Raji (cell line): ENCODE measurements around the gene FBLN2.

Source experiments
- POLR2A ChIP-seq: IDR thresholded peaks from 2 replicates; pipeline ENCODE4 v1.6.1; 2011; ENCODE audit warnings: low read depth, low read length, control low read depth; ENCODE audit not compliant: insufficient read depth

The FBLN2 gene

DNA sequence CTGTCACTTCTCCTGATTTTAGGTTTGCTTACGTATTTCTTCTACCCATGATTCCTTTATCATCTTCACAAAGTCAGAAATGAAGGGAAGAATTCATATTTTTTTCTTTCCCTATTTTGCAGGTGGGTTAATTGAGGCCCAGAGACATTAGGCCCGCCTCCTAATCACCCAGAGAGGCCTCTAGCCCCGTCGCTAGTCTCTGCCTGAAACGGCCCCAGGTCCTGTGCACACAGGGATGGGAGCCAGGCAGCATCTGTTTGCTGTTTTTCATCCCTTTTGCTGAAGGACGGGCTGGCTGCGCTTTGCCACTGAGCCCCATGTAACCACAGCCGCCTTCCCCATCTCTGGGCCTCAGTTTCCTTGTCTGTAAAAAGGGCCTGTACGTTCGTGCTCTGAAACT, 135.9 kb downstream of the FBLN2 start:
- no peak for TF ChIP-seq POLR2A

DNA sequence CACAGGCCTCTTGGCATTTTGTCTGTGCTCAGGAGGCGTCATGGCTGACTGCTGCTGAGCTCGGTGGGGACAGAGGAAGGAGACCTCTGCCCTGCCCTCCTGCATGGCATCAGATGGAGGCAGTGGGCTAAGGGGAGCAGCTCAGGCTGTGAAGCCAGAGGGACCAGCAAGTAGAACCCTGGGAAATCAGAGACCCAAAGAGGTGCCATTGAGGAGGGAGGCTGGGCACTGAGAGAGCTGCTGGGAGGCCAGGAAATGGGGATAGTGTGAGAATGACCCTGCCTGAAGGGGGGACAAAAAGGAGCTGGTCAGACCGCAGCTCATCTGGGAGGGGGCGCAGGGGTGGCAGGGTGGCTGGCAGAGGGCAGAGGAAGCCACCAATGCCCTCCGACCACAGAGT, 136.8 kb downstream of the FBLN2 start:
- TF ChIP-seq POLR2A, result no peak

DNA sequence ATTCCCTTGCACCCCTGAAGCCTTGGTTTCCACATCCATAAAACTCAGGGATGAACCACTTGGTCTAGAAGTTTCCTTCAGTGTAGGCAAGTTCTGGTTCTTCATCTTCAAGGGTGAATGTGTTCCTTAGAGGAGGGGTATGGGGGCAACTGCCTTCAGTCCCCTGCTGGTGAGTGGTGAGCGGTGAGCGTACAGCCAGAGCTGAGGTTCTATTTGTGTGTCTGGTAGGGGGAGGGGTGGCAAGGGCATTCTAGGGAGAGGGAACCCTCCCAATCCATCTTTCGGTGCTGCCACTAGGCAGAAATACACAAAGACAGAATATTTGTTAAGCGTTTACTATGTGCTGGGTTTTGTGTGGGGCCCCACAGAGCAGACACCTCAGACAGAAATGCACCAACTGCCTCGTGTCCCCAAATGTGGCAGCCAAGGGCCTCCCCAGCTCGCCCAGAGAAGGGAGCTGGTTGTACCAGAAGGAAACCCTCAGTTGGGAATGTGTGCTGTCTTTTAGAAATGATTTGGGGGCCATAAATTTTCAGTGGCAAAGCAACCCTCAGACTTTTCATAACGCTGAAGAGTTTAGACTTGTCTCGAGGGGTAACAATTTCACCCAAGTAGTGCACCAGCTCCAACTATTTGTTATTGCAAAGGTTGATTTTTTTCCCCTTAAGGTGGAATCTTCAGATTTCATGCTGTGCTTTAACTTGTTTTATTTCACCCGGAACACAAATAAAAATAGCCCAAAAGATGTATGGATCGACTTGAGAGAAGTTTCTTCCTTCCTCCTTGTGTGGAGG, 137.6 kb downstream of the FBLN2 start:
- no peak for TF ChIP-seq POLR2A

DNA sequence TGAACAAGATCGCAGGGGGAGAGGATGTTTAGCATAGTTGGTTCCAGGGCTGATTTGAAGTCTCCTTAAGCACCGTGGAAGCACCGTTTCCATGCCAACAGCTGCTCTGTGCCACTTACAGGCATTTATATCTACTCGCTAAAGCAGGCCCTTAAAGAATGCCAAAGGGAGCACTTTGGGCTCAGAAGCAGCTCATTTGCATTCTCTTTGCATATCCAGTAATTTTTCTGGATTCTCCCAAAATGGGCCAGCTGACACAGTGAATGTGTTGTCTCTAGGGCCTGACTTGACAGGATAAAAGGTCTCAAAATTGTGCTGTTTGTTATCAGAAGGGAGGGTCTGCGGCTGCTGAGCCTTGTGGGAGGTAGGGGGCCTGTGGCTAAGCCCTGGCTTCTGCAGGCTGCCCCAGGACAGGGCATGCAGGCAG, 138.6 kb downstream of the FBLN2 start:
- no peak for TF ChIP-seq POLR2A
